Liver (tissue), 9 donors: Measurements from ENCODE around the gene TRIO. TPM values are rescaled to one million over a fixed set of nuclear protein-coding genes. Genes with fewer than 3 reads are reported as not detected.

ENCODE experiments used
- DNase-seq: peaks from one replicate; pipeline ENCODE4 v3.0.0-alpha.2; 2017; ENCODE audit warnings: low spot score
- H3K27ac ChIP-seq, 2 donors: one replicate each; pipeline ENCODE4 v1.7.0; 2013; ENCODE audit warnings: inconsistent platforms in 2 of 2, low read length in 2 of 2, control low read depth in 1 of 2, low read depth in 1 of 2, mild to moderate bottlenecking in 1 of 2
- H3K27me3 ChIP-seq, 4 donors: one replicate each; pipeline versions ENCODE4 v1.6.1 to v1.7.0; 2013; ENCODE audit warnings: low read length in 3 of 4, inconsistent platforms in 1 of 4, mild to moderate bottlenecking in 1 of 4, moderate library complexity in 1 of 4; ENCODE audit not compliant: control insufficient read depth in 4 of 4, insufficient read depth in 4 of 4
- H3K36me3 ChIP-seq, 4 donors: one replicate each; pipeline versions ENCODE4 v1.6.1 to v1.7.0; 2013; ENCODE audit warnings: low read length in 3 of 4, mild to moderate bottlenecking in 3 of 4, low read depth in 1 of 4, moderate library complexity in 1 of 4; ENCODE audit not compliant: control insufficient read depth in 4 of 4, insufficient read depth in 3 of 4
- H3K4me1 ChIP-seq, 4 donors: one replicate each; pipeline versions ENCODE4 v1.6.1 to v1.7.0; 2013; ENCODE audit warnings: low read length in 3 of 4, mild to moderate bottlenecking in 3 of 4, moderate library complexity in 1 of 4; ENCODE audit not compliant: control insufficient read depth in 4 of 4, insufficient read depth in 4 of 4
- H3K4me3 ChIP-seq, 3 donors: one replicate each; pipeline versions ENCODE4 v1.6.1 to v1.7.0; 2013; ENCODE audit warnings: low read length in 3 of 3, control low read depth in 1 of 3, low read depth in 1 of 3, mild to moderate bottlenecking in 1 of 3
- H3K9ac ChIP-seq, 2 donors: one replicate each; pipeline ENCODE4 v1.7.0; 2013; ENCODE audit warnings: low read length in 2 of 2, mild to moderate bottlenecking in 2 of 2, moderate library complexity in 2 of 2, control low read depth in 1 of 2, low read depth in 1 of 2
- H3K9me3 ChIP-seq, 4 donors: one replicate each; pipeline versions ENCODE4 v1.6.1 to v1.7.0; 2013; ENCODE audit warnings: low read length in 3 of 4; ENCODE audit not compliant: control insufficient read depth in 4 of 4
- EGR1 ChIP-seq, 2 donors: IDR thresholded peaks; 2 replicates each; pipeline ENCODE4 v1.6.1; 2016 to 2018; ENCODE audit warnings: antibody characterized with exemption in 2 of 2, low read depth in 2 of 2
- FOXA1 ChIP-seq: IDR thresholded peaks from 2 replicates; pipeline ENCODE4 v1.6.1; 2016; ENCODE audit warnings: antibody characterized with exemption
- FOXA2 ChIP-seq: IDR thresholded peaks from 2 replicates; pipeline ENCODE4 v1.6.1; 2016; ENCODE audit warnings: antibody characterized with exemption
- GABPA ChIP-seq, 2 donors: IDR thresholded peaks in 1 of 2; conservative IDR thresholded peaks in 1 of 2; 2 replicates each; pipeline ENCODE4 v1.6.1; 2016; ENCODE audit warnings: antibody characterized with exemption in 2 of 2, mild to moderate bottlenecking in 1 of 2, moderate library complexity in 1 of 2
- HNF4A ChIP-seq, 2 donors: conservative IDR thresholded peaks; 2 replicates each; pipeline ENCODE4 v1.6.1; 2016; ENCODE audit warnings: antibody characterized with exemption in 2 of 2, mild to moderate bottlenecking in 2 of 2
- HNF4G ChIP-seq: IDR thresholded peaks from 2 replicates; pipeline ENCODE4 v1.6.1; 2016; ENCODE audit warnings: antibody characterized with exemption
- JUND ChIP-seq, 2 donors: IDR thresholded peaks; 2 replicates each; pipeline ENCODE4 v1.6.1; 2016; ENCODE audit warnings: antibody characterized with exemption in 2 of 2
- MAX ChIP-seq: IDR thresholded peaks from 2 replicates; pipeline ENCODE4 v1.6.1; 2016; ENCODE audit warnings: antibody characterized with exemption
- NR2F2 ChIP-seq: IDR thresholded peaks from 2 replicates; pipeline ENCODE4 v1.6.1; 2016; ENCODE audit warnings: antibody characterized with exemption
- RAD21 ChIP-seq, 2 donors: IDR thresholded peaks; 2 replicates each; pipeline ENCODE4 v1.6.1; 2016; ENCODE audit warnings: antibody characterized with exemption in 2 of 2, mild to moderate bottlenecking in 2 of 2
- REST ChIP-seq: IDR thresholded peaks from 2 replicates; pipeline ENCODE4 v1.6.1; 2016; ENCODE audit warnings: antibody characterized with exemption, mild to moderate bottlenecking
- SP1 ChIP-seq: IDR thresholded peaks from 2 replicates; pipeline ENCODE4 v1.6.1; 2018; ENCODE audit warnings: antibody characterized with exemption, mild to moderate bottlenecking
- TAF1 ChIP-seq: conservative IDR thresholded peaks from 2 replicates; pipeline ENCODE4 v1.6.1; 2016; ENCODE audit warnings: antibody characterized with exemption, mild to moderate bottlenecking
- YY1 ChIP-seq: IDR thresholded peaks from 2 replicates; pipeline ENCODE4 v1.6.1; 2016; ENCODE audit warnings: antibody characterized with exemption, mild to moderate bottlenecking
- ZBTB33 ChIP-seq: IDR thresholded peaks from 2 replicates; pipeline ENCODE4 v1.6.1; 2016; ENCODE audit warnings: antibody characterized with exemption
- WGBS: extraction: QIAGEN DNeasy Blood & Tissue Kit; methylation state at CpG from one replicate; pipeline ENCODE4 v1.1.7; 2013; 5-methylcytosine and 5-hydroxymethylcytosine counted together
- polyA plus RNA-seq, 2 donors: library from polyadenylated mRNA; stranded (reverse) in 1 of 2; unstranded in 1 of 2; fragments of 200-250 nt in 1 of 2; fragments of >200 nt in 1 of 2; fragmentation: Nextera tagmentation in 1 of 2; extraction: Ambion mirVana in 1 of 2; gene quantifications; one replicate each; pipeline versions ENCODE4 v1.2.1 to v1.2.3, GENCODE V29; 2013 to 2015
- total RNA-seq, 2 donors: library from RNA; depleted of rRNA; stranded (reverse); fragments of >200 nt; gene quantifications; one replicate each; pipeline ENCODE4 v1.2.3, GENCODE V29; 2014
- TF ChIP-seq, protein P1 (sequence below): IDR thresholded peaks from 2 replicates; pipeline ENCODE4 v1.6.1; 2016; ENCODE audit warnings: antibody characterized with exemption
- TF ChIP-seq, protein P2 (sequence below): fragments of 150-350 bp; IDR thresholded peaks from 2 replicates; pipeline ENCODE4 v1.5.1; 2017; ENCODE audit warnings: improper control_type of control experiment, low read depth, low read length; ENCODE audit not compliant: missing input control
- donor health status: healthy.
- donor health status: healthy.
- donor health status: healthy.
- donor health status: healthy.
- donor health status: healthy.

Gene TRIO
- total and polyA plus RNA-seq, 4 donors, result 8.5 to 86.2 (median 16.0) TPM

DNA sequence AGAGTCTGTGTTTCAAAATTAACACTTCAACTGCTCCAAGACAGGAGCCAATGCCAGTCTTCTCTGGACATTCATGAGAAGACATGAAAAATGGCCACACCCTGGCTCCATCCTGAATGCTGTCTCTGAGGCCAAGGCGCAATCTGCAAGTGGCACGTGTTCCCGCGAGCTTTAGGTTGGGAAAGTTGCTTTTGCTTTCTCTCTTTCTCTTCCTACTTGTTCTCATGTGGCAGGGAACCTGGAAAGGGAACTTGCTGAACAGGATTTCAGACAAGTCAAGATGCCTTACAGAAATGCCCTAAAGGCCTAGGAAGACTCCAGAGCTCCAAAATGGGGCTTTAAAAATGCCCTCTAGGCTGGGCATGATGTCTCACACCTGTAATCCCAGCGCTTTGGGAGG lies 346.5 kb downstream of the TRIO start:
- no peaks in the 10 kb centered on the region for H3K9me3 ChIP-seq
- no peaks in the 10 kb centered on the region for H3K27me3 ChIP-seq
- H3K9ac ChIP-seq, result no peak overlapping the region
- peaks cover 13 to 77% (median 33%) of the 10 kb centered on the region in 4 donors for H3K36me3 ChIP-seq
- H3K27ac ChIP-seq, result no peak overlapping the region
- H3K4me1 ChIP-seq, result no peaks in the 10 kb centered on the region
- WGBS, result 94% methylated on average over 5 of the region's 5 CpGs
- H3K4me3 ChIP-seq, result no peak overlapping the region
- DNase-seq, result no peak
- TF ChIP-seq RAD21 (IDR thresholded peaks at IDR 0.05) (no peak), MAX (no peak), FOXA1 (no peak), TAF1 (no peak), REST (no peak), NR2F2 (no peak), HNF4A (conservative IDR thresholded peaks at IDR 0.05) (no peak), GABPA (IDR thresholded peaks at IDR 0.05 in 1 of 2, conservative IDR thresholded peaks at IDR 0.05 in 1 of 2) (no peak), EGR1 (IDR thresholded peaks at IDR 0.05; ENCODE audit: low read depth in 2 of 2) (no peak), HNF4G (no peak)
- TF ChIP-seq, protein P1, sequence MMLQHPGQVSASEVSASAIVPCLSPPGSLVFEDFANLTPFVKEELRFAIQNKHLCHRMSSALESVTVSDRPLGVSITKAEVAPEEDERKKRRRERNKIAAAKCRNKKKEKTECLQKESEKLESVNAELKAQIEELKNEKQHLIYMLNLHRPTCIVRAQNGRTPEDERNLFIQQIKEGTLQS, result no peak

GRCh38 chr5:14490309-14490711 lies 347.2 kb downstream of the TRIO start:
- Histone ChIP-seq H3K4me1 (no peaks in the 10 kb centered on the region), H3K27me3 (no peaks in the 10 kb centered on the region), H3K9ac (no peak overlapping the region), H3K4me3 (no peak overlapping the region), H3K27ac (no peak overlapping the region), H3K36me3 (peaks cover 9 to 73% (median 30%) of the 10 kb centered on the region in 4 donors), H3K9me3 (no peaks in the 10 kb centered on the region)
- 83% methylated on average over 2 of the region's 2 CpGs for WGBS
- DNase-seq, result no peak
- TF ChIP-seq RAD21 (IDR thresholded peaks at IDR 0.05) (no peak), REST (no peak), MAX (no peak), SP1 (no peak), TAF1 (no peak), YY1 (no peak), FOXA1 (no peak), JUND (IDR thresholded peaks at IDR 0.05) (no peak), FOXA2 (no peak), HNF4G (no peak), NR2F2 (no peak), GABPA (IDR thresholded peaks at IDR 0.05 in 1 of 2, conservative IDR thresholded peaks at IDR 0.05 in 1 of 2) (no peak), EGR1 (IDR thresholded peaks at IDR 0.05; ENCODE audit: low read depth in 2 of 2) (no peak), ZBTB33 (no peak)
- TF ChIP-seq, protein P2, sequence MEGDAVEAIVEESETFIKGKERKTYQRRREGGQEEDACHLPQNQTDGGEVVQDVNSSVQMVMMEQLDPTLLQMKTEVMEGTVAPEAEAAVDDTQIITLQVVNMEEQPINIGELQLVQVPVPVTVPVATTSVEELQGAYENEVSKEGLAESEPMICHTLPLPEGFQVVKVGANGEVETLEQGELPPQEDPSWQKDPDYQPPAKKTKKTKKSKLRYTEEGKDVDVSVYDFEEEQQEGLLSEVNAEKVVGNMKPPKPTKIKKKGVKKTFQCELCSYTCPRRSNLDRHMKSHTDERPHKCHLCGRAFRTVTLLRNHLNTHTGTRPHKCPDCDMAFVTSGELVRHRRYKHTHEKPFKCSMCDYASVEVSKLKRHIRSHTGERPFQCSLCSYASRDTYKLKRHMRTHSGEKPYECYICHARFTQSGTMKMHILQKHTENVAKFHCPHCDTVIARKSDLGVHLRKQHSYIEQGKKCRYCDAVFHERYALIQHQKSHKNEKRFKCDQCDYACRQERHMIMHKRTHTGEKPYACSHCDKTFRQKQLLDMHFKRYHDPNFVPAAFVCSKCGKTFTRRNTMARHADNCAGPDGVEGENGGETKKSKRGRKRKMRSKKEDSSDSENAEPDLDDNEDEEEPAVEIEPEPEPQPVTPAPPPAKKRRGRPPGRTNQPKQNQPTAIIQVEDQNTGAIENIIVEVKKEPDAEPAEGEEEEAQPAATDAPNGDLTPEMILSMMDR, result no peak
- TF ChIP-seq, protein P1, result no peak
